GM12875 (cell line): ENCODE data around the gene INMT.

Source experiments
- H3K4me3 ChIP-seq: one replicate; pipeline ENCODE4 v1.5.1; 2011; ENCODE audit warnings: low read depth, low read length, control low read depth
- CTCF ChIP-seq: IDR thresholded peaks from 2 replicates; pipeline ENCODE4 v1.5.1; 2011; ENCODE audit warnings: low read depth, mild to moderate bottlenecking, control low read depth, inconsistent platforms, low read length, moderate library complexity, borderline replicate concordance; ENCODE audit not compliant: insufficient read depth

INMT gene

DNA sequence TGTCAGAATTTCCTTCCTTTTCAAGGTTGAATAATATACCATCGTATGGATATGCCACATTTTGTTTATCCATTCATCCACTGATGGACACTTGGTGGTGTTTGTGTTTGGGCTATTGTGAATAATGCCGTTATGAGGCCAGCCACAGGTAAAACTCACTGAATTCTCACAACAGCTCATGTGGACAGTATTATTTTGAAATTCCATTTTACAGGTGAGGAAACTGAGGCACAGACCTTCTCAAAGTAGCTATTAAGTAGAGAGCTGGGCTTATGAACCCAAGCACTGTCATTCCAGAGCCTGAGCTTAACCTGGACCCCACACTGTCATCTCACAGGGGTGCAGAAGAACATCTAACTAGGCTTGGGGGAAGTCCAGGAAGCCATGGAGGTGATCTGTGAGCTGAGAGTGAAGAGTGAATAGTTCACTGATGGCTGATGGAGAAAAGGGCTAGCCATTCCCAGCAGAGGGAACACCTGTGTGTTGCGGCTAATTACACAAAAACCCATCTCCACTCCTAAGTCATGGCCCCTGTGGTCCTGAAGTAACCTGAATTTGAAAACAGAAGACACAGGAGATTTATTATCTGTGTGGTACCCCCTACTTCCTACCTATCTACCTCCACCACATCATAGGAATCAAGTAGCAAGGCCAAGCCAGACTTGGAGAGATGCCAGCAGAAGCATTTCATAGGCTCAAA, 8.7 kb downstream of the INMT start:
- no peak overlapping the region for H3K4me3 ChIP-seq
- no peak for TF ChIP-seq CTCF

DNA sequence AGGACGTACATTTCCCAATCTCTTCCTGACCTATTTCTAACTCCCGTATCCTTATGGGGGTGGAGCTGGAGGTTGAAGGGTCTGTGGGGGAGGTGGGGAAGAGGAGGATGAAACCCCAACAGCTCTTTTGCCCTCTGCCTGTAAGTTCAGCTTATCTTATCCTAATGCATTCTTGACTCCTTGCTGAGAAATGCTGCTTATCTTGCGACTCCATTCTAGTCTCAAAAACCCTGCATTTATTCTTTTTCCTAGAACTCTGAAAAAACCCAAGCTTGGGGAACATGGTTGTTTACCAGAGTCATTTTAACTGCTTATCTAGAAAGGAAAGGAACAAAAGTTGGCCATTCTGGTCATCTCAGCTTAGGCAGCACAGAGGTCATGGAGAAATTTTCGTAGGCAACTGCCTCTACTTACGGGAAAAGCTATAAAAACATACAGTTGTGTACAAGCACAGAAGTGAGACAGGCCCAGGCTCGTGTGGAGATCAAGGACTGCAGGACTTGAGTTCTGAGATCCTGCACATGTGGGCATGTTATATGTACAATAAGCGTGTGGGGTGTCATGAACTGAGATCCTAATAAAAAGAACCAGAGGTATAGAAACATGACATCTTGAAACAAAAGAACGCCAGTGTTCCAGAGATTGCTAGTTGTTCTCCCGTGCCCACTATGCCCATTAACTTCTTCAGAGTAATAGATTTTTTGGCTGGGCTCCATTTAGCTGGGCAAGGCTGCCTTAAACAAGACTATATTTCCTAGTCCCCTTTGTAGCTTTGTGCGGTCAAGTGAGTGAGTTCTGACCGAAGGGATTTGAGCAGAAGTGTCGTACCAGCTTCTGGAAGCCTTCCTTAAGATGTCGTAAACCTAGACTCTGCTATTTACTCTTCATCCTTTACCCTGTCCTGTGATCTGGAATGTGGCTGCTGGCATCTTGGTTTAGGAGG, 9.6 kb downstream of the INMT start:
- H3K4me3 ChIP-seq: no peak overlapping the region
- TF ChIP-seq CTCF: no peak

- no peak for TF ChIP-seq CTCF
Measured at GRCh38 chr7:30764030-30764975, 12.4 kb downstream of the INMT start.

DNA sequence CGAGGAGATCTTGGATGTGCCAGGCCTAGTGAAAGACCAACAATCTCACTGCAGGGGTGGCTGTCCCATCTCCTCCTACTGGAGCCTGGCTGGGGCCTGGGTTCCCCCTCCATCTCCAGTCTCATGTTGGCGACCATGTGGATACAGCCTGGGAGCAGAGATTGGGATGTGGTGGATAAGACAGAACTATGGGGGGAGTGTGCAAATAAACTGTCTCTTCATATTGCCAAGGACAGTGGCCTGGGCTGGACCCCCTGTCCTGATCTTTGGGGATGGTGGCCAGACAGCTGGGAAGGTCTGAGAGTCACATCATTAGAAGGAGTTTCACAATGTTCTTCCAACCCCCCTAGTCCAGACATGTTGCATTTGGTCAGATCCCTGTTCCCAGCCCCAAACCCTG, 13.5 kb downstream of the INMT start:
- no peak for TF ChIP-seq CTCF
- no peak overlapping the region for H3K4me3 ChIP-seq

More at GRCh38 chr7:30764030-30764975, 12.4 kb downstream of the INMT start:
- H3K4me3 ChIP-seq: no peak overlapping the region

DNA sequence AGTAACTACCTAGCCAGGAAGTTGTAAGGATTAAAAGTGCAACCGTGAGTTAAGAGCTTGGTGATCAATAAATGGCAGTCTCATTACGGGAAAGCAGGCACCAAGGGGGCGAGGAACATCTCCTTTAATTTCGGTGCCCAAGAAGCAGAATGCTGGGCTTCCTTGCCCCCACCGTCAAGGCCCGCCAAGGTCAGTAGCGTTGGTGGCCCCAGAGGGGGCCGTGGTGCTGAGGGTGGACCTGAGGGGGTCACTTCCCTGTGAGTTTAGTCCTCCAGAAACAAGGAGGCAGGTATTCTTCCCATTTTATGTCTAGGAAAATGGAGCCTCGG, 18.9 kb downstream of the INMT start:
- TF ChIP-seq CTCF: no peak
- peak overlapping the region; percentile 81 for H3K4me3 ChIP-seq

- peak within 1 kb of the TSS; percentile 81 for H3K4me3 ChIP-seq
- no peak for TF ChIP-seq CTCF
Measured at GRCh38 chr7:30771174-30771879, 19.4 kb downstream of the INMT start, which contains the start of gene MINDY4. MINDY4 (plus strand) TSS chr7:30771417; CDS start chr7:30771494, 77 bp downstream.
